HG03139 (cell line): Measurements from ENCODE around the gene C8G.

Experiments used
- ATAC-seq: cut with Tn5 transposase; IDR thresholded peaks from one replicate; pipeline ENCODE4 v1.9.1; 2021; ENCODE audit not compliant: unreplicated experiment

Gene C8G

DNA sequence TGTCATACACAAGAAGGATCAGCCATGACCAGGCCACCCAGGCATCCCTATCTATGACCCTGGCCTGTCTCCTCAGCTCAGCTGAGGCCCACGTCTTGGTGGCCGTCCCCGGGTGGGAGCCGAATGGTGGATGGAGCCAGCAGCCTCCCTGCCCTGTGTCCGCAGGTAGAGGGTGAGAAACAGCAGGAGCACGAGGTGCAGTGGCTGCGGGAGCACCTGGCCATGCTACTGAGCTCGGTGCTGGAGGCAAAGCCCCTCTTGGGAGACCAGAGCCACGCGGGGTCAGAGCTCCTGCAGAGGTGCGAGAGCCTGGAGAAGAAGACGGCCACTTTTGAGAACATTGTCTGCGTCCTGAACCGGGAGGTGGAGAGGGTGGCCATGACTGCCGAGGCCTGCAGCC lies 25.0 kb upstream of the C8G start:
- ATAC-seq: no peak

DNA sequence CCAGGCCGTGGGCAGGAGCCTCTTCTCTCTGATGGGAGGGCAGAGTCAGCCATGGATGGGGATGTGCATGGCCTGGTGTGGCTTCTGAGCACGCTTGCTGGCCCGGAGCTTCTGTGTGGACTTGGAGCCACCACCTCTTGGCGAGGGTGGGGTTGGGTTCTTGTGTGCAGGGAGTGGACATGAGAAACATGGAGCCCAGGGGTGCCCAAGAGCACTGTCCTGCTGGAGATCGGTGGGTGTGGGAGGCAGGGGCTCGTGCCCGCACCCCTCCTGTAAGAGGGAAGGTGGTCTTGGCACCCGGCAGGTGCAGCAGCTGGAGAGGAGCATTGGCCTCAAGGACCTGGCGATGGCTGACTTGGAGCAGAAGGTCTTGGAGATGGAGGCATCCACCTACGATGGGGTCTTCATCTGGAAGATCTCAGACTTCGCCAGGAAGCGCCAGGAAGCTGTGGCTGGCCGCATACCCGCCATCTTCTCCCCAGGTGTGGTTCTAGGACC lies 24.3 kb upstream of the C8G start:
- no peak for ATAC-seq

DNA sequence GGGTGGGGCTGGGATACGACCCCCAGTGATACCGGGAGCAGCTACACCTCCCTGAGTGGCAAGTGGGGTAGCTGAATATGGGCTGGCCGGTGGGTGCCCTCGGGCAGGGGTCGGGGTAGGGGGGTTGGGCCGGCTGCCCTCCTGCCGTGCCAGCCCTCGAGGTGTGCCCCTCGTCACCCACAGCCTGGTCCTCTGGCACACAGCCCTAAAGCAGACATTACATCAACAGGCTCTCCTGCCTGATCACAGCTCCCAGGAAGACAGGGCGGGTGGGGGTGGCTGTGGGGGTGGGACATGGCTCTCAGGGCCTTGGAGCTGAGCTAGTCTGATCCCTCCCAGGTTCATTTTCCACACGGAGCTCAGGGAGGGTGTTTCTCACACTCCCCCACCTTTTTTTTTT lies 23.7 kb upstream of the C8G start:
- no peak for ATAC-seq

DNA sequence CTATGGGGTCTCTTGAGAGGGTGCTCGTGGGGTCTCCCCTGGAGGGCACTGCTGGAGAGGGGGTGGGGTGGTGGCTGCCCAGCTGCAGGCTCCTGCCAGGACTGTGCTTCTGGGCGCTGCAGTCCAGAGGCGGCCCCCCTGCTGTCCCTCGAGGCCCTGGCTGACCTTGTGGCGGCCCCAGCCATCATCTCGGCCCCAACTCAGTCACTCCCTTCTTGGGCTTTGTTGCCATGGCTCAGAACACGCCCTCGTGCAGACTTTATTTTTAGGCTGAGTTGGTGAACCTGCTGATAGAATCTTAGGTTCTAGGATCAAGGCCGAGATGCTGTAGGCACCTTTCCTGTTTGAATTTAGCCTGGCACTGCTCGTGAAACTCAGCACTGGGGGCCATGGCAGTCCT lies 23.3 kb upstream of the C8G start:
- no peak for ATAC-seq

DNA sequence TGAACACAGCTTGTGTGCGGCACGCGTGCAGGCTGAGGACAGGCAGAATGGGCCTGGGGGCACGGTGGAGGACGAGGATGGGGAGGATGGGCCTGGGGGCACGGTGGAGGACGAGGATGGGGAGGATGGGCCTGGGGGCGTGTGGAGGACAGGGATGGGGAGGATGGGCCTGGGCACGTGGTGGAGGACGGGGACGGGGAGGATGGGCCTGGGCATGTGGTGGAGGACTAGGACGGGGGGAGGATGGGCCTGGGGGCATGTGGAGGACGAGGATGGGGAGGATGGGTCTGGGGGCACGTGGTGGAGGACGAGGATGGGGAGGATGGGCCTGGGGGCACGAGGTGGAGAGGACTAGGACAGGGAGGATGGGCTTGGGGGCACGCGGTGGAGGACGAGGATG lies 22.5 kb upstream of the C8G start:
- no peak for ATAC-seq

DNA sequence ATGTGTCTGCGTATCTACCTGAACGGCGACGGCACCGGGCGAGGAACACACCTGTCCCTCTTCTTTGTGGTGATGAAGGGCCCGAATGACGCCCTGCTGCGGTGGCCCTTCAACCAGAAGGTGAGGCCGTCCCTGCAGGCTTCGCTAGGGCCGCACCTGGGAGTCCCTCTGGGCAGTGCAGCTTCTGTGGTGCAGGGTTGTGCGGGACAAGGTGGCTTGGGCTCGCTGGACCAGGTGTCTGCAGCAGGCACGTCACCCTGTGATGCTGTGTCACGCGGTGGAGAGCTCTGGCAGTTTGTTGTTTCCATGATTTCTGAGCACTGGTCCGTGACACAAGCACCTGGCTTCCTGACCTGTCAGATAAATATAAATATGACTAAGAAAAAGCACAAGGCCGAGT lies 21.2 kb upstream of the C8G start:
- ATAC-seq: no peak

DNA sequence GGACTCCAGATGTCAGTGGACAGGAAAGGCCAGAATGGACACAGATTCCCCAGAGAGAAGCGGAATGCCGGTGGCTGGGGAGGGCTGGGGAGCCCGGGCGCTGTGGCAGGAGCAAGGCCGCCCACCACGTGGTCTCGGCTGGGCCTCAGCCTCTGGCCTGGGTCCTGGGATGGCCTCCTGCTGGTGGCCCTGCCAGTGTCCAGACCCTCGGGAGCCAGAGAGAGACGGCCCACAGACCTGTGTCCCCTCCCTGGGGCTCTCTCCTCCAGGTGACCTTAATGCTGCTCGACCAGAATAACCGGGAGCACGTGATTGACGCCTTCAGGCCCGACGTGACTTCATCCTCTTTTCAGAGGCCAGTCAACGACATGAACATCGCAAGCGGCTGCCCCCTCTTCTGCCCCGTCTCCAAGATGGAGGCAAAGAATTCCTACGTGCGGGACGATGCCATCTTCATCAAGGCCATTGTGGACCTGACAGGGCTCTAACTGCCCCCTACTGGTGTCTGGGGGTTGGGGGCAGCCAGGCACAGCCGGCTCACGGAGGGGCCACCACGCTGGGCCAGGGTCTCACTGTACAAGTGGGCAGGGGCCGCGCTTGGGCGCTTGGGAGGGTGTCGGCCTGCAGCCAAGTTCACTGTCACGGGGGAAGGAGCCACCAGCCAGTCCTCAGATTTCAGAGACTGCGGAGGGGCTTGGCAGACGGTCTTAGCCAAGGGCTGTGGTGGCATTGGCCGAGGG lies 19.5 kb upstream of the C8G start:
- ATAC-seq: no peak

DNA sequence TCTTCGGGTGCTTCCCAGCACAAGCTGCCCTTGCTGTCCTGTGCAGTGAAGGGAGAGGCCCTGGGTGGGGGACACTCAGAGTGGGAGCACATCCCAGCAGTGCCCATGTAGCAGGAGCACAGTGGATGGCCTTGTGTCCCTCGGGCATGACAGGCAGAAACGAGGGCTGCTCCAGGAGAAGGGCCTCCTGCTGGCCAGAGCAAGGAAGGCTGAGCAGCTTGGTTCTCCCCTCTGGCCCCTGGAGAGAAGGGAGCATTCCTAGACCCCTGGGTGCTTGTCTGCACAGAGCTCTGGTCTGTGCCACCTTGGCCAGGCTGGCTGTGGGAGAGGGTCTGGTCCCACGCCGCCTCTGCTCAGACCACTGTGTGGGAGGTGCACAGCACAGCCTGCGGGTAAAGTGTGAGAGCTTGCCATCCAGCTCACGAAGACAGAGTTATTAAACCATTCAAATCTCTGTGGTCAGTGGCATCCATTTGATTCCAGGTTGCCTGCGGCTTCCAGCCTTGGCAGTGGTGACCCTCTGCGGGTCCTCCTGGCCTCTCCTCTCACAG lies 18.8 kb upstream of the C8G start:
- ATAC-seq: no peak

DNA sequence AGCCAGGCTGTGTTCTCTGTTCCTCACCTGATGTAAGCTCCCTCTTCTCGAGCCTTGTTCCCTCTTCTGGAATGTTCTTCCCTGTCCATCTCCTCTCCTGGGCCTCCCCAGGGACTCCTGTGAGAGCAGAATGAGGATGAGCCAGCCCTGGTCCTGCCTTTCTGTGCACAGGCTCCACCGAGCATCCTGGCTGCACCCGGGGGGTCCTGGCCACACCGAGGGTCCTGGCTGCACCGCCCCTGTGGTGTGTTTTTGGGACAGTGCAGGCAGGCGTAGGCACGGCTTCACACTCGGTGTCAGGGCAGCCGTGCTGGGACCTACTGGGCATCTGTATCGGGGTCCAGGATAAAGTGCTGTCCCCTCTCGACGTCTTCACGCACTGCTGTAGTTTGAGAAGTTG lies 18.3 kb upstream of the C8G start:
- ATAC-seq: no peak

DNA sequence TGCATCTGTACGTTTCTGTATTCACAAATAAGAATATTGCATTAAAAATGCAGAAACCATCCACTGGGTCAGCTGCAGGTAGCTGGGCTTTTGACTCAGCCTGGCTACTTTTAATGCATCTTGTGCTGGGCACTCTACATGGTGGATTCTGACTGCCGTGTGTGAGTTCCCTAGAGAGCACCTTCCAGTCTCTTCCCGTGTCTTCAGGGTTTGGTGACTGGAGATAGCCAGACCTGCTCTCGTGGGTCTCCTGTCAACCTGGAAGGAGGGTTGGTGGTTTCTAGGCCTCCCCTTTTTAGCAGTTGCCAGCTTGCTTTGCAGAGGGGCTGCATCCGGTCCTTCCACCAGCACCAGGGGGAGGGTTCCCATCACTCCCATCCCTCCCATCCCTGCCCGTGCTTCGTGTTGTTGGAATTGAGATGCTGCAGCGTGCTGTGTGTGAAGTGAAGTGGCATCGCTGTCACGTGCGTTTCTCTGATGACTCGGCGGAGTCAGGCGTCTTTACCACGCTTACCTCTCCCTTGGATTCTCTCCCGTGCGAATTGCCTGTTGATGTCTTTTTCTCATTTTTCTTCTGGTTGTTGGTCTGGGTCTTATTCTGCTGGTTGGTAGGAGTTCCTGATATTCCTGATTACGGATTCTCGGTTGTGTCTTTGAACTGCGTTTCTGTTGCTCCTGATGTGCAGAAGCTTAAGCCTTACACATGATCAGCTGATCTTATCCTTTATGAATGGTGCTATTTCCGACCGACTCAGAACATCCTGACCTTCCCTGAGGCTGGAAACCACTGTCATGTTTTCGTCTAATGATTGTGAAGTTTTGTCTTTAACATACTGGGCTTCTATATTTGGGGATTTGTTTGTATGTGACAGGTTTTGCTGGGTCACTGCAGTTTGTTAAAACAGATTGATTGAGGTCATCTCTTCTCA lies 17.4 kb upstream of the C8G start:
- ATAC-seq: no peak

DNA sequence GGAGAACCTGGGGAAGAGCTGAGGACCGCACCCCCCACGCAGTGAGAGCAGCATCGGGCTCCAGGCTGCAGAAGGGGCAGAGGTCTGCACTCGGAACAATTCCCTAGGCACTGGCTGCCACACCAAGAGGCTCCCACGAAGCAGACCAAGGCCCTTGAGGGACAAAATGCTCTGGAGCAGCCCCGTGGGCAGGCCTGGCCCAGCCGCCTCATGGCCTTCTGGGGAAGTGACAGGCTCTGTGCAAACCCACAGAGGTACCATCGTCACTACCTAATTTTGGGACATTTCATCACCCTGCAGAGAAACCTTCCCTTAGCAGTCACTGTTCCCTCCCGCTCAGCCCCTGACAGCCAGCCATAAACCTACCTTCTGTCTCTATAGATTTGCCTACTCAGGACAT lies 16.5 kb upstream of the C8G start:
- ATAC-seq: no peak

DNA sequence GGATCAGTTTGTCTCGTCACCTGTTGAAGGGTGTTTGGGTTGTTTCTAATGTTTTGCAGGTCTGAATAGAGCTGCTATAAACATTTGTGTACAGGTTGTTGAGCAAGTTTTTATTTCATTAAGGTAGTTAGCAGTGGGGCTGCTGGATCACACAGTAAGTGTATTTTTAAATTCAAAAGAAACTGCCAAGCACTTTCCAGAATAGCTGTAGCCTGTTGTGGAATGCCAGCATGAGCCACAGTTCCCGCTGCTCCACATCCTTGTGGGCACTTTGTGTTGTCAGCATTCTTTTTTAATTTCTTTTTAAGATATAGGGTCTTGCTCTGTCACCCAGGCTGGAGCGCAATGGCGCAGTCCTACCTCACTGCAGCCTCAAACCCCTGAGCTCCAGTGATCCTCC lies 15.0 kb upstream of the C8G start:
- ATAC-seq: no peak

DNA sequence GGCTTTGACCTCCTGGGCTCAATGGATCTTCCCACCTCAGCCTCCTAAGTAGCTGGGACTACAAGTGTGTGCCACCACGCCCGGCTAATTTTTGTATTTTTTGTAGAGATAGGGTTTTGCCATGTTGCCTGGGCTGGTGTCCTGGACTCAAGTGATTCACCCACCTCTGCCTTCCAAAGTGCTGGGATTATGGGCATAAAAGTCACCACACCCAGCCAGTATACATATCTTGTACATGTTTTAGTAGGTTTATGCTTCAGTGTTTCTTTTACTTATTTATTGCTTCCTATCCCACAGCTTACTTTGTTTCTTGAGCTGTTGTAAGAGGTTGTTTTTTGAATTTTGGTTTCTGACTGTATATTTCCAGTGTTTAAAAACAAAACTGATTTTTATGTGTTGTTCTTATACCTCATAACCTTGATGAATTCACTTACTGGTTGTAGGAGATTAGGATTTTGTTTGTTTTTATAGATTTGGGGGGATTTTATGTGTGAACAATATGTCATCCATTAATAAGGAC lies 13.4 kb upstream of the C8G start:
- no peak for ATAC-seq

DNA sequence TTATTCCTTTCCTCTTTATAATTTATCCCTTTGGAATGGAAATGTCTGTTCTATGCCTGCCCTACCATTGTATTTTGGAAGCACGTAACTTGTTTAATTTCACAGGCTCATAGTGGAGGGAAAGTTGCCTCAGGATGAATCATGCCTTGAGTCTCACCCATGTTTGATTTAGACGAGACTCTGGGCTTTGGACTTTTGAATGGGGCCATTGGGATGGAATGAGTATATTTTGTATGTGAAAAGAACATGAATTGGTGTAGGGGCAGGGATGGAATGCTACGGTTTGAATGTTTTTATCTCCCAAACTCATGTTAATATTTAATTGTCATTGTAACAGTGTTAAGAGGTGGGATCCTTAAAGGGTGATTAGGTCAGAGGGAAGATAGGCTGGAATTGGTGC lies 10.8 kb upstream of the C8G start:
- no peak for ATAC-seq

DNA sequence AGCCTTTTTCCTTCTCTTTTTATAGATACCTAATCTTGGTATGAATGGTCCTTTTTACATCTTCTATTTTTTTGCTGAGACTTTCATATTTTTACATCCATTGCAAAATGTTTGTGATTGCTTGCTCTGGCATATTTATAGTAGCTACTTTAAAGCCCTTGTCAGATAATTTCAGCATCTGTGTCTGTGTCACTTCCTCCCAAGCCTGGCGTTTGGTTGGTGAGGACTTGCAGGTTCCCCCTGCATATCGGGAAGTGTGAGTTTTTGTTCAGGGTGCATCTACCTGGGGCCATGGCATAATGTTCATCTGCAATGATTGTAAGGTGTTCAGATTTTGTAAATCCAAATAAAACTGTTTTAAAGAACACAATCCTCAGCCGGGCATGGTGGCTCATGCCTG lies 9.4 kb upstream of the C8G start:
- ATAC-seq: no peak

DNA sequence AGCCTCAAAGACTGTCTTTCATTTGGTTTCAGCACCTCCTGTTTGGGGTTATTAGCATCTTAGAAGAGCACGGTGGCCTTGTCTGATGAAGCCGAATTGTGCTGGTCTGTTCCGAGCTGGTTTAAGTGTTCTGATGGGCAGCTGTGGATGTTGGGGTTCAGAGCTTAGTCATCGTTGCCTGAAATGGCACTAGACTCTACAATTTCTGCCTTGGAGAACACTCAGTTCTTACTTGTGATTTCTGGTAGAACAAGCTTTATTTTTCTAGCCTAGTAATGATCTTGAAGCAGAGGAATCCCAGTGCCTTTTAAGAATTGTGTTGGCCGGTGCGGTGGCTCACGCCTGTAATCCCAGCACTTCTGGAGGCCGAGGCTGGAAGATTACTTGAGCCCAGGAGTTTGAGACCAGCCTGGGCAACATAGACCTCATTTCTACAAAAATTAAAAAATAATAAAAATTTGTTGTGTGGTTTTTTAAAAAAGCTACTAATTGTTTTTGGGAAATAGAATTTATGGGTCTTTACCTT lies 8.3 kb upstream of the C8G start:
- ATAC-seq: no peak

DNA sequence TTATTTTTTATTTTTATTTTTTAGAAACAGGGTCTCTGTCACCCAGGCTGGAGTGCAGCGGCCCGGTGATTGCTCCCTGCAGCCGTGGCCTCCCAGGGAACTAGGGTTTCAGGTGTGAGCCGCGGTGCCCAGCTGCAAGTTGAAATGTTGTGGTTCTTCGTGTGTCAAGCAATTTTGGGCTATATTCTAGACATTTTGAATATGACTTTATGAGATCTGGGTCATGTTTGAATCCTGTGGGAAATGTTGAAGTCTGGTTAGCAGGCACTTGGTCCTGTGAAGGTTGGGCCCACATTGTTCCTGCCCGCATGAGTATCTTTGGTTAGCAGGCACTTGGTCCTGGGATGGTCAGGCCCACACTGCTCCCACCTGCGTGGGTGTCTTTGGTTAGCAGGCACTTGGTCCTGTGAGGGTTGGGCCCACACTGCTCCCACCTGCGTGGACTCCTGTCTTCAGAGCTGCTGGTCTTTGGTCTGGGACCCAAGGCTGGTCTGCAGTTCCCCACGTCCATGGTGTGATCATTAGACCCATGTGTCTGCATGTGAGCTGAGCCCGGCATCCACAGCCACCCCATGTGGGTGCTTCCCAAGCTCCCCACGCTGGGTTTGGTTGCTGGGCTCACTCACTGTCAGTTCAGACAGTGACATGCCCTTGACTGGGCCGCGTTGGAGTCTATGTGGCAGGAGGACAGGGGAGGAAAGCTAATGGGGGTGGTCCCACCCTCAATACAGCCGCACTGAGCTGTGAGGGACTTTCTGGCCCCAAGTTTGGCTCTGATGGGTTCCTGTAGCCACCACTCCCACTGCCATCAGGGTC lies 7.6 kb upstream of the C8G start:
- no peak for ATAC-seq

DNA sequence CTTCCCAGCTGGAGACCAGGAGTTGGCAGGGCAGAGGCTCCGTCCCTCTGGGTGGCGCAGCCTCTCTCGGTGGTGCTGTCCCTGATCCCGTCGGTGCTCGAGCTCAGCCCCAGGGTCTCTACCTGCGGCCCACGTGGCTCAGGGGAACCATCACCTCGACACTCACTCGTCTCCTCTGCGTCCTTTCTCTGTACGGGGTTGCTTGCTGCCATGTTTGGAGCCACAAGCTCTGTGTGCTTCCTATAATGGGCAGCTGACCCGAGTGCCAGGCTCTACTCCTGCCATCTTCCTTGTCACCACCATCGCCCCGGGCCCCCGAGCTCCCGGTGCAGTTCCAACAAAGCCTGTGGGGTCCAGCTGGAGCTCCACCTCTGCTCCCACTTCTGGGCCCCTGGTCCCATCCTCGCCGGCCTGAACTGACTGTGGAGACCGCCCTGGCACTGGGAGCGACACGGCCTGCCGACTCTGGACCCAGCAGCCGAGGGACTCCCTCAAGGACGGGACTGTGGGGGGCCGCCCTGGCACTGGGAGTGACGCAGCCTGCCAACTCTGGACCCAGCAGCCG lies 5.5 kb upstream of the C8G start:
- ATAC-seq: no peak

DNA sequence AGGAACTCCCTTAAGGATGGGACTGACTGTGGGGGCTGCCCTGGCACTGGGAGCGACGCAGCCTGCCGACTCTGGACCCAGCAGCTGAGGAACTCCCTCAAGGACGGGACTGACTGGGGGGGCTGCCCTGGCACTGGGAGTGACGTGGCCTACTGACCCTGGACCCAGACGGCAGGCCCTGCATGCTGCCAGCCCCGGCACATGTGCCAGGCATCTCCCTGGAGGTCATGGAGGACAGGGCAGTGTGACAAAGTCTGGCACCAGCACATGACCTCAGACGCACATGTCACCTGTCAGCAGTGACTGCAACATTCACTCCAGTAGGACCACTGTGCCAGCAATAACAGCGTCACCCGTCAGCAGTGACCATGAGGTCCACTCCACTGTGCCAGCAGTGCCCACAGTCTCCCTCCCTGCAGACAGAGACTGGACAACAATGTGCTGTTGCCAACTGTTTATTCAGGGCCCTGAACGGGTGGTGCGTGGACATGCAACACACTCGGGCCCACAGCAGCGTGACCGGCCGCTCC lies 5.0 kb upstream of the C8G start:
- ATAC-seq: no peak
